ENCODE measurements around the gene RAPGEF6. TPM values are rescaled to one million over a fixed set of nuclear protein-coding genes. Genes with fewer than 3 reads are reported as not detected.

The RAPGEF6 gene
- polyA plus RNA-seq, 3 donors = 13.5 to 19.1 (median 16.5) TPM

DNA sequence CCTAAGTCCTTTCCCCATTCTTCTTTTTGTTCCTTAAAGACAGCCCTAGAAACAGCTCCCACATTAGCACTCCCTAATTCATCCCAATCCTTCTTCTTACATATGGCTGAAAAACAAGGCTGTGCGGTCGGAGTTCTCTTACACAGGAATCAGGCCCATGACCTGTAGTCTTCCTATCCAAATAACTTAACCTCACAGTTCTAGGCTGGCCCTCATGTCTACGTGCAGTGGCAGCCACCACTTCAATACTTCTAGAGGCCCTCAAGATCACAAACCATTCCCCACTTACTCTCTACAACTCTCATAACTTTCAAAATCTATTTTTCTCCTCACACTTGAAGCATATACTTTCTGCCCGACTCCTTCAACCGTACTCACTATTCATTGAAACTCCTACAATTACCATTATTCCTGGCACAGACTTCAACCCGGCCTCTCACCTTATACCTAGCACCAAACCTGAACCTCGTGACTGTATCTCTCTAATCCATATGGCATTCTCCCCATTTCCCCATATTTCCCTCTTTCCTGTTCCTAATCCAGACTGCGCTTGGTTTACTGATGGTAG, 59.3 kb downstream of the RAPGEF6 start:
- no peak for DNase-seq (ENCODE audit: extremely low read depth in 1 of 11, low read depth in 9 of 11, low spot score in 4 of 11)

DNA sequence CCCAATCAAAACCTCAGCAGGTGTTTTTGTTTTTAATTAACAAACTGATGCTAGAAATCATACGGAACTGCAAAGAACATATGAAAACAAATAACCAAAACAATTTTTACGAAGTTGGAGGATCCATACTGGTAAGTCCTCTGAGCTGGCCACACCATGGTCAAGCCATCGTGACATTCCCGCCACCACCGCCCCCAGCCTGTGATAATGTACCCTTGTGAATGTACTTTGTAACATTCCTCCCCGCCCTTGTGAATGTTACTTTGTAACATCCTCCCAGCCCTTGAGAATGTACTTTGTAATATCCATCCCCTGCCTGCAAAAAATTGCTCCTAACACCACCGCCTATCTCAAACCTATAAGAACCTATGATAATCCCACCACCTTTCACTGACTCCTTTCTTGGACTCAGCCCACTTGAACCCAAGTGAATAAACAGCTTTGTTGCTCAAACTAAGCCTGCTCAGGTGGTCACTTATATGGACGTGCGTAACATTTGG, 63.3 kb downstream of the RAPGEF6 start:
- DNase-seq (ENCODE audit: extremely low read depth in 1 of 11, low read depth in 9 of 11, low spot score in 4 of 11) = no peak

DNA sequence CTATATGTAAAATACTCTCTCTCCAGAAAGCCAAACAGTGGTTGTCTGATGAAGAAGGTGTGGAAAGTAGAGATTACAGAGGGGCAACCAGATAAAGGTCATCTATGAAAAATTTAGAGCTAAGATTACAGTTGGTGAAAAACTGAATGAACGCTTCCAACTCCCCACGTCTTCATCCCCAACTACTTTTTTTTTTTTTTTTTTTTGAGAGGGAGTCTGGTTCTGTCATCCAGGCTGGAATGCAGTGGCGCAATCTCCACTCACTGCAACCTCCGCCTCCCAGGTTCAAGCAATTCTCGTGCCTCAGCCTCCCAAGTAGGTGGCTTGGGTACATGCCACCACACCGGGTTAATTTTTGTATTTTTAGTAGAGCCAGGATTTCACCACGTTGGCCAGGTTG, 64.3 kb downstream of the RAPGEF6 start:
- no peak for DNase-seq (ENCODE audit: extremely low read depth in 1 of 11, low read depth in 9 of 11, low spot score in 4 of 11)

DNA sequence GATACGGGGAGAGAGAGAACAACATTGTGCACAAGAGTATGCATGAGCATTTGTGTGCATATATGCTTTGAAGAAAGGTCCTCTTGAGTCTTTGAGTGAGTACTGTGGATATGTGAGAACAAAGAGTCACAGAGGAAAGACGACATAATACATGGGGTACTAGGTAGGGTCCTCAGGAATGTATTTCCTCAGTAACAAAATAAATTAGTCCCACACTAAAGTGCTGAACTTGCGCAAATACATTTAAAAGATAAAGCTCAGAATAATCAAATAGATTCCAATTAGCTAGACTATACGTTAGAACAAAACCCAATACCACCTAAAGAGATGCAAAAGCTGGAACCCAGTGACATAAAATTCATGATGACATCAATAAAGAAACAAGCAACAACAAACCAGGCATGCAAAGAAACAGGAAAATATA, 70.8 kb downstream of the RAPGEF6 start:
- DNase-seq (ENCODE audit: extremely low read depth in 1 of 11, low read depth in 9 of 11, low spot score in 4 of 11) = no peak

DNA sequence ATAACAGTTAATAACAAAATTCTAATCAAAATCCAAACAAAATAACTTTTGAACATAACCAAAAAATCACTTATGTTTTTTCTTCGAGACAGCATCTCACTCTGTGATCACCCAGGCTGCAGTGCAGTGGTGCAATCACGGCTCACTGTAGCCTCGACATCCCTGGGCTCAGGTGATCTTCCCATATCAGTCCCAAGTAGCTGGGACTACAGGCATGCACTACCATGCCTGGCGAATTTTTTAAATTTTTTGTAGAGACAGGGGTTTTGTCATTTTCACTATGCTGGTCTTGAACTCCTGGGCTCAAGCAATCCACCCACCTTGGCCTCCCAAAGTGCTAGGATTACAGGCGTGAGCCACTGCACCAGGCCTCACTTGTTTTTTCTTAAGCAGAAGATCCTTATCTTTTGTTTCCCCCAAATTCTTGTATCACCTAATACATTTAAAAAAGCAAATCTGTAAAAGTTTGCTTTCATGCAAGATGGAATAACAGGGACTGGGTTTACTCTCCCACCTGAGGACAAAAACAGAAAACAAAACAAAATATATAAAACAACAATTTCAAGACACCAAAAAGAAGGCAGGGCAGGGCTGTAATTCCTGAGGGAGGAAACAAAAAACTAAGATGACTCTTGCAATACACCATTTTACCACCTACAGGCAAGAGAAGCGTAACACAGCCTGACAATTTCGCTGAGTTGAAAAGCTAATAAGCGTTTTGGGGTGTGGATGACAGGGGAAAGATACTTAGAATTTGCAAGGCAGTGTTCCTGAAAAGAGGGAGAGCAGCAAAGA, 71.4 kb downstream of the RAPGEF6 start:
- DNase-seq (ENCODE audit: extremely low read depth in 1 of 11, low read depth in 9 of 11, low spot score in 4 of 11) = no peak

DNA sequence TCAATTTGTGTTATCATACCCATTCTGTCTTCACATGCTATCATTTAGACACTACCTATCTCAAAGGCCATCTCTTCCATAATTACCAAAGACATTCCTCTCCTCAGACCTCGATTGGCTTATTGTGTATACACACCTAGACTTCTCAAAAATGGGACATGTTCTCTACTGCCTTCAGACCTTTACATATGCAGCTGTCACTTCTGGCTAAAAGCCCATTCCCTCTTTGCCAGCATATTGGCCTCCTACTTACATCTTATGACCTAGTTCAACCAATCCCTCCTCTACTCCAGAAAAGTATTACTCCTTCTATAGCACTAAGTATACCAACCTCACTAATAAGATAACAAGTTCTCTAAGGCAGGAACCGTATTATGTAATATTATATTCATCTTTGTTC, 84.4 kb downstream of the RAPGEF6 start:
- DNase-seq (ENCODE audit: extremely low read depth in 1 of 11, low read depth in 9 of 11, low spot score in 4 of 11) = no peak

DNA sequence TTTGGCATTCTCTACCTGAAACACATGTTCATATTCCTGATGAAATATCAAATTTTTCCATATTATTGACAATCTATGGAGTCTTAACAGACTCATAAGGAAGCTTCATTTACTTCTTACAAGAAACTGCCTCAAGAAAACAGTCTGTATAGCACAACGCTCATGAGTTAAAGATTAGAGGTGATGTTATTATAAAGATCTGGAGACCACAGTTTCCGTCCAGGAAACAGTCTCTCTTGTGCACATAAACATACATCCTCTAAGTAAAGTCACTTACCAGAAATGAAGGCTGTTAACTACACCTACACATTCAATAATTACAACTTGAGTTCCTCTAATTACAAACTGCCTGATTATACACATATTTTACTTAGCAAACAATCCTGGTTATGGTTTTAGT, 86.9 kb downstream of the RAPGEF6 start:
- no peak for DNase-seq (ENCODE audit: extremely low read depth in 1 of 11, low read depth in 9 of 11, low spot score in 4 of 11)

DNA sequence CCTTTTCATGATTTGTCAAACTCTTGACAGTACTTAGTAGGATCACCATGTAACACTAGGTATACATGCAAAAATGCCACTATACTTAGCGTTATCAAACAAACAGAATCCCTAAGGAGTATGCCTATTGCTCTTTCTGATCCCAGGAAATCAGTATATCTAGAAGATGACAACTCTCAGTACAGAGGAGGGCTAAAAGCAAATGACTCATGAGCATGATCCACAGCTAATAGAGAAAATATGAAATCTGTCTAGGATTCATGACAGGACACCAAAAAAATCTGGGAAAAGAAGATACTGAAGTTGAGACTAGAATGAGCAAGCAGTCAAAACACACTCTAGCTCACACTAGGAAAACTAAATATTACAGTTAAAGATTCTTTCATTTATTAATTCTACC, 89.2 kb downstream of the RAPGEF6 start:
- DNase-seq (ENCODE audit: extremely low read depth in 1 of 11, low read depth in 9 of 11, low spot score in 4 of 11) = no peak

DNA sequence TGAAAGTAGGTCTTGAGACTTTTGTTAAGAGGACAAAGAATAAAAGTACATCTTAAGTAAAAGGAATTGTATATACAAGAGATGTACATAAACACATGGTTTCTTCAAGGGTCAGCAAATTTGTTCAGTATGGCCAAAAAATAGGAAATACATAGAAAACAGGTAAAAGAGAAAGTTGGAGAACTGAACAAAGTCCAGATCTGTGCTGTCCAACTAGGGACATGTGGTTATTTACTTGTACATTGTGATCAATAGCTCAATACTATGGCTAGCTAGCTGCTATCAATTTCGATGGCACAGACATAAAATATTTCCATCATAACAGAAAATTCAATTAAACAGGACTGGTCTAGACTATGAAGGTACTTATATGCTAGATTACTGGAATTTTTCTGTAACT, 92.3 kb downstream of the RAPGEF6 start:
- DNase-seq (ENCODE audit: extremely low read depth in 1 of 11, low read depth in 9 of 11, low spot score in 4 of 11) = no peak

DNA sequence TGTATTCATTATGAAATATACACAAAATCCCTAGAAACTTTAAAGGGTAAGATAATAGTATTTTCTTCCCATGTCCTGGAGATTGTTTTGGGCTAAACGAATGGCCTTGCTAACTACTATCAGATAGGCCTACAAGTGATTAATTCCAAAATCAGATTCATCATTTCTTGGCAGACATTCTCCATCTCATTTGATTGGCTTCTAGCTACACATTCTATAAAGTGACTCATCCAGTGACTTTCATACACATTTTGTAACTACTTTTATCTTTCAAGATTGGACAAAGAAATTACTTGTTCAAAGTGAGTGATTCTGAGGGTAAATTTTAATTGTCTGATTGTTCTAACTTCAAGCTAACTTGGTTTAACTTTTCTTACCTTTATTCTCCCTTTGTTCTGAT, 93.3 kb downstream of the RAPGEF6 start:
- no peak for DNase-seq (ENCODE audit: extremely low read depth in 1 of 11, low read depth in 9 of 11, low spot score in 4 of 11)

DNA sequence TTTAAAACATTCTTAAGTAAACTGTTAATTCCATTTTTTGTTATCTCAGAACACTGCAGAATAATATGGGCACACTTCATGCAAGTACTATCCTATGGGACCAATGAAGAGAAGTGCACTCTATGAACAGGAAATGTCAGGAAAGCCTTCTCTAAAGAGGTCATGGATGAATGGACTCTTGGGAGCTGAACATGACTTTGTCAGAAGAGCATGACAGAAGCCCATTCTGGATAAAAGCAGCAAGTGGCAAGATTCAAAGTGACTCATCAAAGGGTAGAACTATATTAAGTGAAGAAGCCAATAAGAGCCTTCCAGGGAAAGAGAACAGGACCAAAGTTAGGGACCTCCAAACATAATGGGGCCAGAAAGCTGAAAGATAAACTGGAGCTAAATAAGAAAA, 94.0 kb downstream of the RAPGEF6 start:
- DNase-seq (ENCODE audit: extremely low read depth in 1 of 11, low read depth in 9 of 11, low spot score in 4 of 11) = no peak

DNA sequence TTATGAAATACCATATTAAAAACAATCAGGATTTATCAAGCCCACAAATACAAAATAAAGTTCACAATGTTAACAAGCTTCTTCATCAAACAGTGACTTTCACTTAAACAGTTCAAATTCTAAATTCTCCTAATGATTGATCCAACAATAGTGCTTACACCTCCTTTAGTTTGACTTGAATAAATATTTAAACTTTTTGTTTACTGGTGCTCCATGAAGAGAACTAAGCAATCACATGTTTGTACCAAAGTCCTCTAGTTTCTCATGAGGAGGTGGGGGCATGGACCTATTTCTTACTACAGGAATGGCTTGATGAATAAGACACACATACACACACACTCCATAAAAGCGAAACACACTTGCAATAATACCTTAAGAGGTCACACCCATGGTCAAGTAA, 95.8 kb downstream of the RAPGEF6 start:
- no peak for DNase-seq (ENCODE audit: extremely low read depth in 1 of 11, low read depth in 9 of 11, low spot score in 4 of 11)

DNA sequence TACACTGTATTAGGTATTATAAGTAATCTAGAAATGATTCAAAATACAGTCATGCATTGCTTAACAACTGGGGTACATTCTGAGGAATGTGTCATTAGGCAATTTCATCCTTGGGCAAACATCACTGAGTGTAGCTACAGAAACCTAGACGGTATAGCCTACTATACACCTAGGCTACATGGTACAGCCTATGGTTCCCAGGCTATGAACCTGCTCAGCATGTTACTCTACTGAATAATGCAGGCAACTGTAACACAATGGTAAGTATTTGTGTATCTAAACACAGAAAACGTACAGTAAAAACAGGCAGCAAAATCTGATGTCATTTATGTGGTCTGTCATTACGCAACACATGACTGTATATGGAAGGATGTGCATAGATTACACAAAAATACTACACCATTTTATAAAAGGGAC, 96.8 kb downstream of the RAPGEF6 start:
- DNase-seq (ENCODE audit: extremely low read depth in 1 of 11, low read depth in 9 of 11, low spot score in 4 of 11) = no peak

DNA sequence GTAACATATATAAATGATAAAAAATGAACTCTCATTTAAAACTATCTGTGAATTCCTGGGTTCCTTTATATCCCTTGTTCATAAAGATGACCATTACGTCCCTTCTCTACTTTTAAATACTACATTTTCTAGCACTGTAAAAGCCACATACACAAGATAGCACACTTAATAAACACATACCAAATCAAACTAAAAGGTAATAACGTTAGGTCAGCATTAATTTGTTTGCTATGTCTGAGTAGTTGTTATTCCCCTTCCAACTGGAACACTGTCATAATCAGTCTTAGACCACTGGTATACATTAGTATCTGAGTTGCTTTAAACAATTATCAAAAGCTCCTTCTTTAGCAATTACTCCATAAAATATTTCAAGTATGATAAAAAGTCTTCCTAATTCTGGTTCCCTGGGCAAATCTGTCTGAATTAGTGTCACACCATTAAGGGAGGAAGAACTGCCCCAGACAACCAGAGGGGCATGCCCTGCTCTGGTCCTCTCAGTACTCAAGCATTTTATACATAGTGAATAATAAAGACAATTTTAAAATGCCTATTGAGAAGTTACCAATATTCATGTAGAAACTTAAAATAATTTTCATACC, 98.1 kb downstream of the RAPGEF6 start:
- DNase-seq (ENCODE audit: extremely low read depth in 1 of 11, low read depth in 9 of 11, low spot score in 4 of 11) = no peak

DNA sequence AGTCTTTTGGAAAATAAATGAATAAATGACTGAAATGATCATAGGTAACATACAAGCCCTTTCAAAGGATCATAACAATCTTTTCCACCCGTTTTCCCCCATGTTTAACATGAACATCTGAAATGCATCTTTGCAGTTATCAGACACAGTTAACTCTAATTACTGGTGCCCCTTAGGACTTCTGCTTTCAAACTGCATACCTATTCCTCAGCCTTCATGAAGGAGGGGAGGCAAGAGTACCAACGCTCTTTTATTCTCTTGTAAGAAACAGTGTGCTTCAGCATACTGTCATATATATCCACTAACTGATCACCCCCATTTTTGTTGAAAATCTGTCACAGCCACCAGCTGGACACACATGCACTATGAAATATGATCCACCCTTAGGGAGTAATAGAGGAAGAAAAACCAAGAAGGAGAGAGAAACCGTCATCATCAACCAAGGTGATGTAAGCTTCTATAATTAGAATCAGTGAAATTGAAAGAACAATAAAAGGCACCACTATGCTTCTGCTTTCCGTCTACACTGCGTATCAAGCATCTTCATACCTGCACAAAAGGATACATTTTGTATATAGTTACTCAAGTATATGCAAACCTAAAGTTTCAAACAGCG, 98.7 kb downstream of the RAPGEF6 start:
- peak in 4 of 11 donors; percentile 4 to 14 (median 8) for DNase-seq (ENCODE audit: extremely low read depth in 1 of 11, low read depth in 9 of 11, low spot score in 4 of 11)

DNA sequence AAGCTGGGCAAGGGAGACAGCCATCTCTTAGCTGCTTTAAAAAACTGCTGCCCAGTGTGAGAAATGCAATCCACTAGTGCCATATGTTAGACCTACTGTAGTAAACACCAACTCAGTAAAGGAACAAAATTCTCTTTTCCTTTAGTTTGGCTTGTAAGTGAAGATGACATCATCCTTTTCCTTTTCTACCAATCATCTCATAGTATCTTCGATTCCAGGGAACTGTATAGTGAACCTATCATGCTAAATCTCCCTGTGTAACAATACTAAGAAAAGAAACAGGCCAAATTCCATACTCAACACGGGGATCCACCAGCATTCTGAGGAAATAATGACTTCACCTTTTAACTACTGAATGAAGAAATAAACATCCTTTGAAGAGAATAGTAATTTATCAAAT, 100.1 kb downstream of the RAPGEF6 start:
- DNase-seq (ENCODE audit: extremely low read depth in 1 of 11, low read depth in 9 of 11, low spot score in 4 of 11) = no peak

DNA sequence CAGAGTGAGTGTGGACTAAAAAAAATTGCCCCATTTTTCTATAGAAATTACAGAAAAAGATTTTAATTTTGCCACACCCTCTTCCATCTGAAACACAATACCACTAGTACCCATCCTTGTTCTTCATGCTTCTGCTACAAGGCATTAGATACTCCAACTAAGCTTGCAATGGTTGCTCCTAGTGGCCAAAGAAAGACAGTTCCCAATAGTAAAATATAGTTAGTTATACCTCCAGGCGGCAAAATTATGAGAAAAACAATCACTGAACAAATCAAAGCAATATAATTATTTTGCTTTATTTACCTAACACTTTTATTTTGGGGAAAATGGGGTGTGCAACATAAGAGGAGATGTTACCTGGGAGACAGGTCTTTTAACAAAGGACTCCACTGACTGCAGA, 101.2 kb downstream of the RAPGEF6 start:
- no peak for DNase-seq (ENCODE audit: extremely low read depth in 1 of 11, low read depth in 9 of 11, low spot score in 4 of 11)

DNA sequence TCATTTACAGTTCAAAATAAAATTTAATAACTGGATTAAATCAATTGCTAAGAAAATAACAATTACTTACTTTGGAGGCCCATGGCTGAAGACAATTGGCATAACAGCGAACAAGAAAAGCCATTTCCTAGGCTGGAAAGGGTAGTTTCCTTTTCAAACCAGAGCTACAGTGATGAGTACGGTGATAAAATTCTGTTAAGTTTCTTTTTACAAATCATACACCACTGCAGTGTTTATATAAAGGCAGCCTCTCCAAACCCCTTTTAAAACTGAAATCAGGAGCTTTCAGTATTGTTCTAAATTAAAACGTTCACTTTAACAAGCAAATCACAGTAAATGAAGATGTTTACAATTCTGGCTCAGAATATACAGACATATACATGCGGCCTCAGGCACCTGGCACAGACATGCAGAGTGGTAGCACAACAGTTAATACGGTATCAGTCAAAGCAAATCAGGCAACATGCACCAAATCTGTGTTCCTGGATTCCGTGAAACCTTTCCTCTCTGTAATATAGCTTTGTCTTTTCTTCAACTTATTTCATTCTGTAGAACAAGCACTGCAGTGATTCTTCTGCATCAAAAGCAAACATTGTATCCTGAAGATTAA, 102.9 kb downstream of the RAPGEF6 start:
- DNase-seq (ENCODE audit: extremely low read depth in 1 of 11, low read depth in 9 of 11, low spot score in 4 of 11) = no peak

DNA sequence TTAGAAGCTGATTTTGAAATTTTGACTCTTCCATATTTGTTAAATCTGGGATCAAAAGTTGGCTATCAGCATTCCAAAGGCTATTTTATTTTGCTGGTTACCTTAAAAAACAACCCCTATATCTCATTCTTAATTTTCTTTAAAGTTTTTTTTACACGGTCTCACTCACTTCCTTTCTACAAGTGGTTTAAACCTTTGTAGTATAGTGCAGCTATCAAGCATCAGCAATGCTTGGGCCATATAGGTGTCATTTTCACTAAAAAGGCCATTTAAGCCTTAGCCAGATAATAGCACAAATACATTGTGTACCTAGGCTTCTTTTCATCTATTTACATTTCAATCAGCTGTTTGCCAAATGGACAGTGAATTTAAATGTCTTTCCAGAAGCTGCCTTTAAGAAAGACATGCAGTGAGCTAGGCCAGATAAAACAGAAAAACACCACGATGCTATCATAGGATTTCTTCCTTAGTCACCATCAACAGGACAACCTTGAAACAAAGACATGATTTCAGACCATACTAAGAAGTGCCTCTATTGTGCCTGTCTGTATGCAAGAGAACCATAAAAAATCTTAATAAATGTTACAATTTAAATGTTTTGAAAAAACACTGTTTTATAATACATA, 104.2 kb downstream of the RAPGEF6 start:
- DNase-seq (ENCODE audit: extremely low read depth in 1 of 11, low read depth in 9 of 11, low spot score in 4 of 11) = no peak
